GM12875 (cell line): ENCODE data around the gene IBA57.
"Not testable (repeated sequence)": the region's sequence is repeated elsewhere in the genome, so short reads cannot be mapped to it uniquely, and the experiment has no call there.

Experiments
- H3K4me3 ChIP-seq: one replicate; pipeline ENCODE4 v1.5.1; 2011; ENCODE audit warnings: low read depth, low read length, control low read depth
- CTCF ChIP-seq: IDR thresholded peaks from 2 replicates; pipeline ENCODE4 v1.5.1; 2011; ENCODE audit warnings: low read depth, mild to moderate bottlenecking, control low read depth, inconsistent platforms, low read length, moderate library complexity, borderline replicate concordance; ENCODE audit not compliant: insufficient read depth

IBA57 gene

DNA sequence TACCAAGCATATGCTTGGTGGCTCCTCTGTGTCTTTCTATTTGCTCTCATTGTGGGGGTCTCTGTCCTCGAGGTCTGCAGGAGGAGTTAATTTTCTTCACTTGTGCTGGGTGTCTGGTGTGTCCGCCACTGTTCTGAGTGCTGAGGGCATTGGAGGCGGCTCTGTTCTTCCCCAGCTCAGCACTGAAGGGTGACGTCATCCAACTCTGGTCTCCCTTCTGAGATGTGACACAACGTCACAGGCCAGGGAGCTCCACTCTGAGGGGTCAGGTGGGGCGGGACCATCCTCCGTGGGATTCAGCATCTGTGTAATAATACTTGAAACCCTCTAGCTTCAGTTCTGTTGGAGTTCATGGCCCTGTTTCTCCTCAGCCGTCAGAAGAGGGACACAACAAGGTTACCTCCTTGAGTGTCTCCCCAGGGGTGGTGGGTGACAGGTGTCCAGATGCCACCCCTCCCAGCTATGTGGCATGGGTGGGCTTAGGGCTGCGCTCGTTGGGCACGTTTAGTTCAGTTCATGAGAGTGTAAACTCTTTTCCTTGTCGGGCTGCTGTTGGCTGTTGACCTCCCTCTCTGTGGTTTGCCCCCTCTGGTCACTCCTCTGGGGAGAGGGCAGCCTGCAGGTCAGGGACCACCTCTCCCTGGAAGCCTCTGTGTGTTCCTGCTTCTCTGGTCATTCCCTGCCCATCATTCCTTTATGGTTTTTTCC is 3.1 kb downstream of the IBA57 start:
- no peak for TF ChIP-seq CTCF
- no peak overlapping the region for H3K4me3 ChIP-seq

GRCh38 chr1:228169345-228169744 is 3.7 kb downstream of the IBA57 start:
- no peak overlapping the region for H3K4me3 ChIP-seq
- no peak for TF ChIP-seq CTCF

GRCh38 chr1:228170666-228171065 is 5.1 kb downstream of the IBA57 start:
- TF ChIP-seq CTCF = no peak

DNA sequence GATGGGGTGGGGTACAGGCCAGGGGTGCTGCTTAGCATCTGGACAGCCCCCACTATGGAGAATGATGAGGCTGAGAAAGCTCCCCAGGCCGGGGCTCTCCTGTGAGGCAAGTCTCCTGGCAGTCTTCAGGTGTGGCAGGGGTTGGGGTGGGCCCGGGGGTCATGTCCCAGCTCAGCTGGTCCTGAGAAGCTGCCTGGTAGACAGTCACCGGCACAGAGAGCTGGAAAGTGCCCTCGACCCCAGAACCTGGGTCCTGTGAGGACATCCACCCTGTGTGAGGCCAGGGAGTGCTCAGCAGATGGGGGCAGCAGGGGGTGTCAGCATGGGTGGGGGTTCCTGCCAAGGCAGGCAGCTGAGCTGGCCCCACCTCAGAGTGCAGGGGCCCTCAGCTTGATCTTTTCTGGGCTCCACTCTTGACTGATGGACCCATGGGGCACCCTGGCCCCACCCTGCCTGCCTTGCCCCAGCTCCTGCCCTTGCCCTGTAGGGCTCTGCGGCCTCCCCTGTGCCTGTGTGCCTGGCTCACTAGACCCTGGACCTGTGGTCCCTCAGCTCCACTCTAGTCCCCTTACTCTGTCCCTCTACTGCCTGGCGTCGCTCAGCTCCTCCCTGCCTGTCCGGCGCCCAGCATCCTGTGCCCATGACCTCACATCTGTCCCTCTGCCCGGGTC is 5.8 kb downstream of the IBA57 start:
- H3K4me3 ChIP-seq = no peak overlapping the region
- TF ChIP-seq CTCF = no peak

More at GRCh38 chr1:228170666-228171065, 5.1 kb downstream of the IBA57 start:
- H3K4me3 ChIP-seq = no peak overlapping the region

- no peak overlapping the region for H3K4me3 ChIP-seq
- no peak for TF ChIP-seq CTCF
Measured at GRCh38 chr1:228172591-228173527, 7.3 kb downstream of the IBA57 start.

- not testable (repeated sequence) for H3K4me3 ChIP-seq
Measured at GRCh38 chr1:228173528-228174481, 8.2 kb downstream of the IBA57 start.
